ENCODE data around the gene PIGX. TPM values are rescaled to one million over a fixed set of nuclear protein-coding genes. Genes with fewer than 3 reads are reported as not detected.
"Not testable (repeated sequence)": the region's sequence is repeated elsewhere in the genome, so short reads cannot be mapped to it uniquely, and the experiment has no call there.

PIGX gene
- total and polyA plus RNA-seq, 4 donors: 5.1 to 10.0 (median 6.6) TPM

- H3K27ac ChIP-seq (ENCODE audit: low read depth in 1 of 2, low read length in 2 of 2): peak overlapping the region; percentile 49 to 68
- DNase-seq (ENCODE audit: low spot score): no peak
- WGBS: 5% methylated on average over 64 of the region's 64 CpGs
- H3K4me3 ChIP-seq (ENCODE audit: low read depth in 1 of 3, low read length in 3 of 3): peak overlapping the region; percentile 71 to 98 (median 81)
- peak overlapping the region; percentile 76 to 92 for H3K9ac ChIP-seq (ENCODE audit: low read depth in 1 of 2, low read length in 2 of 2)
- H3K27me3 ChIP-seq (ENCODE audit: control insufficient read depth in 4 of 4, insufficient read depth in 4 of 4, low read length in 3 of 4): no peaks in the 10 kb centered on the region
- TF ChIP-seq REST (IDR thresholded peaks at IDR 0.05): no peak
- H3K36me3 ChIP-seq (ENCODE audit: control insufficient read depth in 4 of 4, insufficient read depth in 3 of 4, low read depth in 1 of 4, low read length in 3 of 4): no peaks in the 10 kb centered on the region
- peaks cover 4 to 18% (median 11%) of the 10 kb centered on the region in 4 donors for H3K4me1 ChIP-seq (ENCODE audit: control insufficient read depth in 4 of 4, insufficient read depth in 4 of 4, low read length in 3 of 4)
- no peaks in the 10 kb centered on the region for H3K9me3 ChIP-seq (ENCODE audit: control insufficient read depth in 4 of 4, low read length in 3 of 4)
Measured at GRCh38 chr3:196712514-196713413, 587 bp downstream of the PIGX start.

GRCh38 chr3:196717162-196717561, 5.0 kb downstream of the PIGX start:
- not testable (repeated sequence) for H3K27ac ChIP-seq (ENCODE audit: low read depth in 1 of 2, low read length in 2 of 2); H3K9ac ChIP-seq (ENCODE audit: low read depth in 1 of 2, low read length in 2 of 2); H3K4me1 ChIP-seq (ENCODE audit: control insufficient read depth in 4 of 4, insufficient read depth in 4 of 4, low read length in 3 of 4); H3K27me3 ChIP-seq (ENCODE audit: control insufficient read depth in 4 of 4, insufficient read depth in 4 of 4, low read length in 3 of 4); H3K4me3 ChIP-seq (ENCODE audit: low read depth in 1 of 3, low read length in 3 of 3); DNase-seq (ENCODE audit: low spot score); H3K9me3 ChIP-seq (ENCODE audit: control insufficient read depth in 4 of 4, low read length in 3 of 4); H3K36me3 ChIP-seq (ENCODE audit: control insufficient read depth in 4 of 4, insufficient read depth in 3 of 4, low read depth in 1 of 4, low read length in 3 of 4)
- 90% methylated on average over 3 of the region's 3 CpGs for WGBS

GRCh38 chr3:196721097-196721496, 8.9 kb downstream of the PIGX start:
- Histone ChIP-seq H3K4me1 (ENCODE audit: control insufficient read depth in 4 of 4, insufficient read depth in 4 of 4, low read length in 3 of 4) (no peaks in the 10 kb centered on the region), H3K9me3 (ENCODE audit: control insufficient read depth in 4 of 4, low read length in 3 of 4) (no peaks in the 10 kb centered on the region), H3K27me3 (ENCODE audit: control insufficient read depth in 4 of 4, insufficient read depth in 4 of 4, low read length in 3 of 4) (no peaks in the 10 kb centered on the region), H3K27ac (ENCODE audit: low read depth in 1 of 2, low read length in 2 of 2) (no peak overlapping the region), H3K36me3 (ENCODE audit: control insufficient read depth in 4 of 4, insufficient read depth in 3 of 4, low read depth in 1 of 4, low read length in 3 of 4) (peaks cover 0 to 8% (median 1%) of the 10 kb centered on the region in 4 donors), H3K9ac (ENCODE audit: low read depth in 1 of 2, low read length in 2 of 2) (no peak overlapping the region), H3K4me3 (ENCODE audit: low read depth in 1 of 3, low read length in 3 of 3) (no peak overlapping the region)
- no peak for DNase-seq (ENCODE audit: low spot score)
- WGBS: 98% methylated on average over 2 of the region's 2 CpGs
- TF ChIP-seq ZBTB33 (IDR thresholded peaks at IDR 0.05) (no peak), GABPA (IDR thresholded peaks at IDR 0.05 in 1 of 2, conservative IDR thresholded peaks at IDR 0.05 in 1 of 2) (no peak), JUND (IDR thresholded peaks at IDR 0.05) (no peak), TAF1 (conservative IDR thresholded peaks at IDR 0.05) (no peak), FOXA2 (IDR thresholded peaks at IDR 0.05) (no peak), REST (IDR thresholded peaks at IDR 0.05) (no peak), CTCF (IDR thresholded peaks at IDR 0.05; ENCODE audit: low read depth, low read length, missing input control) (no peak), MAX (IDR thresholded peaks at IDR 0.05) (no peak), EGR1 (IDR thresholded peaks at IDR 0.05; ENCODE audit: low read depth in 2 of 2) (no peak), FOXA1 (IDR thresholded peaks at IDR 0.05) (no peak), NR2F2 (IDR thresholded peaks at IDR 0.05) (no peak), HNF4G (IDR thresholded peaks at IDR 0.05) (no peak), SP1 (IDR thresholded peaks at IDR 0.05) (no peak), YY1 (IDR thresholded peaks at IDR 0.05) (no peak), RAD21 (IDR thresholded peaks at IDR 0.05) (no peak), HNF4A (conservative IDR thresholded peaks at IDR 0.05) (no peak)

Measured in liver (tissue), 9 donors.